HG02571 (cell line): Measurements from ENCODE around the gene LIM2.
"Not testable (repeated sequence)": the region's sequence is repeated elsewhere in the genome, so short reads cannot be mapped to it uniquely, and the experiment has no call there.

Experiments
- ATAC-seq: cut with Tn5 transposase; IDR thresholded peaks from one replicate; pipeline ENCODE4 v1.9.1; 2021; ENCODE audit warnings: mild to moderate bottlenecking, moderate library complexity; ENCODE audit not compliant: unreplicated experiment

LIM2 gene

DNA sequence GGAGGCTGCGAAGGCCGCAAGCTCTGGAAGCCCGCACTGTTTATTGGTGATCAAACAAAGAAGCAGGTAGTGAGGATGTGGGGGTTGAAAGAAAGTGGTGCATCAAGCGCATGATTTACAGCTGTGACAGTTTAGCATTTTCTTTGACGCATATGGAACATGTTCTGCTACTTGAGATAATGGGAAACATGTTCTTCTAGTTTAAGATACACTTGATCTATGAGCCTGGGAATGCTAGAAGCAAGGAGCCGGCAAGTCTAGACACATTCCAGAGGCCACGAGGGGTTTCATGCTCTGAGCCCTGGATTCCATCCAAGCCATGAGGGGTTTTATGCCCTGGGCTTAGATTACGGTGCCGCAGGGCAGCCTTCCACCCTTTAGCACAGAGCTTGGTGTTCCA lies 9.7 kb upstream of the LIM2 start:
- ATAC-seq, result not testable (repeated sequence)

DNA sequence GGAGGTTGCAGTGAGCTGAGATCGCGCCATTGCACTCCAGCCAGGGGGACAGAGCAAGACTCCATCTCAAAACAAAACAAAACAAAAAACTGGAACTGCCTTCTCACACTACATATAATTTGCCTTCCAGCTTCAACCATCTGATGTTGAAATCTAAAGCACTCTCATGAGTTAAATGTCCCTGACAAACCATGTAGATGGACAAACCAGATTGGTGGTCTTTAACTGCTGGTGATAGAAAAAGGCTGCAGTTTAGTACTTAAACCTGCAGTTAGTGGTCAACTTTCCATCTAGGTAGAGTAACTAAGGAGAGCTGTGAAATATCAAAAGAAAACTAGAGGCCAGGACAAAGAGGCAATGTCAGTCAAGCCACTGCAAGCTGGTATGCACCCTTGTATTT lies 8.4 kb upstream of the LIM2 start:
- no peak for ATAC-seq

DNA sequence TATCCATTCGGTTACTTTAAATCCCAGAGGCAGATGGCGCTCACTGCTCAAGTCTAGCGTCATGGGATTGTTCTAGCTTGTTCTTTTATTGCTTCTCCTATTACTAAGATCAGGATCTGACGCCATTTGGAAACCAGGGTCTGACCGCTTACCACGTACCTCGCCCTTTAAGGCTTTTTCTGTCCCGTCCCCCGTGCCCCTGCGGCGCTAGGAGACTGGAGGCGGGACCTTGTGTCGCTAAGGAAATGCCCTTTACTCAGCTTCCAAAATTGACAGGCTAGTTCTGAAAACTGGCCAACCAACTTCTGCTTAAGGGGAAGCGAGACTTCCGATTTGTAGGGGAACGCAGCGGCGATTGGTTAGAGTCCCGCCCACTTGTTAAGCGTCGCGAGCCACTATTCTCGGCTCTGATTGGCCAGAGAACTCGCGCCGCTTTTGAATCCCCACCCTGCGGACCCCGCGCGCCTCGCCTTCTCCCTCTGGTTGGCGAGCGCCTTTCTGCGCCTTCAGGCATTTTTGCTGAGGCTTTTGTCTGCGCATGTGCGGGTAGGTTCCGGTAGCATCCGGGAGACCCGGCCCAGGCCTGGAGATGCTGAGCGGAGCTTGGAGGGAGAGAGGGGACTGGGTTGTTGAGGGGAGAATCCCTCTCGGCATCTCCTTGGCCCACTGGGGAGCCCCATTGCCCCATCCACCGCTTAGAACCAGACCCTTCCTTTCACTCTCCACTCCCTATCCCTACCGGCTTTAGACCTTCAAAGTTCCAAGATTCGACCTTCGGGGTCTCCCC lies 6.5 kb upstream of the LIM2 start:
- peak; percentile 84 for ATAC-seq

- no peak for ATAC-seq
These were observed 4.9 kb upstream of the LIM2 start for GRCh38 chr19:51392701-51393100.

DNA sequence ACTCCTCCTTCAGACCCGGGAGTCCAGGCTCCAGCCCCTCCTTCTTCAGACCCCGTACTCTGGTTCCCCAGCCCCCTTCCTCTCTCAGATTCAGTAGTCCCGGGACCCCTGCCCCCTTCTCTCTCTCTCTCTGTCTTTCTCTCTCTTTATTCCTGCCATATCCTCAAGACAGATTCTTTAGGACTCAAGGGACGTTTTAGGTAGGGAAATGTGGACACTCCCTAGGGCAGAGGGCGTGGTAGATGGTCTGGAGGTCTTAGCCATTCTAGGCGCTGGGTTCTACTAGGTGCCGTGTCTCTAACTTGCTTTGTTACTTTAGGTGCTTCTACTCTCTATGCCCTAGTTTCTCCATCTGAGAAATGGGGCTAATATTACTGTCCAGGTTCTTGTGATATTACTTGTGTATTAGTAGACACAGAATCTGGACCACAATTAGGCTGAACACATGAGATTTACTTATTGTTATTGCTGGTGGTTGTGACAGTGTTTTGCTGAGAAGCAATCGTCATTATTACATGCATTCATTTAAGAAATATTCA lies 3.4 kb upstream of the LIM2 start:
- no peak for ATAC-seq

DNA sequence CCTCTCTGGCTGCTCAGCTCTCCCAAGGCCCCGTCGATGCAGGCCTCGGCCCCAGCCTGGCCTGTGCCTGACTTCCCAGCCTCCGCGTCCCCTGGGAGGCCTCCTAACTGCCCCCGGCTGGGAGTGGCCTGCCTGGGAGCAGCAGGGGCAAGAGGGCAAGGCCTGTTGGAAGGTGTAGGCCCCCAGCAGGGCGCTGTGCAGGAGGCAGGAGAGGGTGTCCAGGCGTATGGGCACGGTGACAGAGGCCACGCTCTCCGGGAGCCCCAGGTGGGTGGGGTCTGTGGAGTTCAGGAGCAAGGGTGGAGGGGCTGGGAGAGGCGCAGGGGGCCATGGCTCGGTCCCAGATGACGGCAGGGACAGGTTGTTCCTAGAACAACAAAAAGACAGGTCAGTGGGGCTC lies 1.4 kb upstream of the LIM2 start:
- no peak for ATAC-seq

DNA sequence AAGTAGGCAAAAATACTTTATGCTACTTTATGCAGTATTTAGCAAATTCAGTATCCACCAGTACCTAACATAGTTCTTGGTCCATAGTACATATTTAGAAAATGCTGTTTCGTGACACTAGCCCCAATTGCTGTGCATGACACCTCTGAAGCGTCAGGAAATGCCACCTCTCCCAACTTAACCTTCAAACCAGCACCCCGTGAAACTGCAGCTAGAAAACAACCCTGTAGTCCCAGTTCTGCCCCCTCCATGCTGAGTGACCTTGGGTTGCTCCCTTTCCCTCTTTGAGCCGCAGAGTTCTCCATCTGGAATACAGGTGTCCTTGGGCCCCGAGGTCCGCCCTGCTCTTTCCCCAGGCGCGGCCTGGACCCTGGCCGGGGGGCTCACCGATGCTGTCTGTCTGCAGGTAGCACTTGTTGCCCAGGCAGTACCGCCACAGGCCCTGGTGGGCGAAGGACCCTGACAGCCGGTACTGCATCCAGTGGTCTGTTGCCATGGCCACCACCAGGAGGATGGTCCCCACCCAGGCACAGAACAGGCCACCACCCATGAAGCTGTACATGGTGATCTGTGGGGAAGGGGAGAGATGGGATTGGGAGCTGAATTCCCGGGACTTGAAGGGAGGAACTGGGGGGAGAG lies 773 bp downstream of the LIM2 start:
- no peak for ATAC-seq

DNA sequence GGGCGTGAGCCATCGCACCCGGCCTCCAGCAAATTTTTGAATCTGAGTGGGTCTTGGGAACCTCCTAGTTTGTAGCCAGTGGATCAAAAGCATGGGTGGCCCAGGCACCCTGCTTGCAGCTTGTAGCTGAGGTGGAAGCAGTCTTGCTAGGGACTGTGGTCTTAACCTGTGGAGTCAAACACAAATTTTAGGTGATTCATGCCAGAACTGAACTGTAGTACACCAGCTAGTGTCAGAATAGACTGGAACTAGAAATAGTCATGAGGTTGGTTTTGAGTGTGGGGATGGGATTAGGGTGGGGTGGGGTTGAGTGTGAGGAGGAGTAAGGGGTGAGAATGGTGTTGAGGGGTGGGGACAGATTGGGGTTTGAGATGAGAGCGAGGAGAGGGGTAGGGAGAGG lies 5.8 kb downstream of the LIM2 start:
- no peak for ATAC-seq

DNA sequence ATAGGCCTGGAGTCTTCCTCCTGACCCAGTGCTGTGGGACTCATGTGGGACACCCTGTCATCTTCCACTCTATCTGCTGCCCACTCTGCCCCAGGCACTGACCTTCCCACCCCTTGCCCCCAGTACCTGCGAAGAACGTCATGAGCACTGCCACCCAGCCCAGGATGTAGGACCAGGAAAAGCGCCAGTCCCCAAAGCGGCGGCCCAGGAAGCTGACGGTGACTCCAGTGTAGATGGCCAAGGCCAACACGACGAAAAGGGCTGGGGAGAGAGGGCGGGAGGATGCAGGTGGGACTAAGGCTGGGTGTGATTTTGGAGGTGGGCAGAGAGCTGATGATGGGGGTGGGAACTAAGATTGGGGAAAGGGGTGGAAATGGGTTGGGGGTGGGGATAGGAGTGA lies 7.4 kb downstream of the LIM2 start:
- no peak for ATAC-seq

DNA sequence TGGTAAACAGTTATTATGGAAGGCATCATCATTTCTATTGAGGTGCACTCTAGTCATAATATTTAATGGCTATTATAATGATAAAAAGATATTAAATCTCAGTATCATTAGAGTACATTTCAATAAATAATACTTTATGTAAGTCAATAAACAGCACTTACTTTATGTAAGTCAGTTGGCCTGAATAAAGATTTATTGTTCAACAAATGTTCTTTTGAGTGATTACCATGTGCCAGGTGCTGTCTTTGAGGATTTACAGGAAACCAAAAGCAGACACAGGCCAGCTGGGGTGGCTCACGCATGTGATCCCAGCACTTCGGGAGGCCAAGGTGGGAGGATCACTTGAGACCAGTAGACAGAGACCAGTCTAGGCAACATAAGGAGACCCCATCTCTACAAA lies 10.4 kb downstream of the LIM2 start:
- no peak for ATAC-seq

- no peak for ATAC-seq
These were observed 12.1 kb downstream of the LIM2 start for GRCh38 chr19:51375504-51376221.

GRCh38 chr19:51372649-51373504 lies 14.9 kb downstream of the LIM2 start, which contains the start of gene NKG7:
NKG7 (minus strand) TSS chr19:51372654; CDS start chr19:51372535, 119 bp downstream.
- ATAC-seq, result no peak

- no peak for ATAC-seq
These were observed 15.6 kb downstream of the LIM2 start for GRCh38 chr19:51372021-51372648.

DNA sequence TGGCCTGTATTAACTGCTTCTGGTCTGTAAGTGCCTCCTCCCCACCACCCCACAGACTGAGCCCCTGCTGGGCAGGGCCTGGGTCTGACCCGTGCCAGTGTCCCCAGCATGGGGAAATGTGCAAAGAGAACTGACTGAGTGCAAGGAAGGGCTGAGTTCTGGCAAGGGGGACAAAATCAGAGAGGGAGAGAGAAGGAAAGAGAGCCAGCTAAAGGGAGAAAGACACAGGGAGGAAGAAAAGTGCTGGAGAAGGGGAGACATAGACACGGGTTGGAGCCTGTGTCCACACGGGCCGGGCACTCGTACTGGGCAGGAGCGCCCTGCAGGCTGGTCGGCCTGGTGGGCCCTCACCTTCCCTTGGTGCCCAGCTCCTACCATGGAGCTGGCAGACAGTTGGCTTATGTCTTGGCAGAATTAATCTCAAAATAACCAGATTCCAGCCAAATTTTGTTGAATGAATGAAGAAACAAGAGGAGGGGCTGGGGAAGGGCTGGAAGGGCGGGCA lies 16.5 kb downstream of the LIM2 start:
- ATAC-seq, result no peak

DNA sequence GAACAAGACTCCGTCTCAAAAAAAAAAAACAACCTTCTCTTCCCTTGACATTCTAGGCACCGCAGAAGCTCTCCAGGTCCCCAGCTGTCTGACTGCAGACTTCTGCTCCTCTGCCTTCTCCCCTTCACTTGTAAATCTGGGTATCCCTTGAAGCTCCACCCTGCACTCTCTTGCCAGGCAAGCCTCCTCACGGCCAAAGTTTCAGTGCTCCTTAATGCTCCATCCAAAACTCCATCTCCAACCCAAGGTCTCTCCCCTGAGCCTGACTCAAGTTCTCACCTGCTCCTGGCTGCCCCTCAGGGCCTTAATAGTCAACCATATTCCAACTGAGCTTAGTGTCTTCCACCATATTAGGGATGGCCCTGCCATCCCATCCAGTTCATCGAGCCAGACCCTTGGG lies 17.5 kb downstream of the LIM2 start:
- ATAC-seq, result no peak

- ATAC-seq, result no peak
These were observed 19.1 kb downstream of the LIM2 start, which contains the start of gene CLDND2 for GRCh38 chr19:51368366-51369282. CLDND2 (minus strand) TSS chr19:51369003; CDS start chr19:51368577, 426 bp downstream.

DNA sequence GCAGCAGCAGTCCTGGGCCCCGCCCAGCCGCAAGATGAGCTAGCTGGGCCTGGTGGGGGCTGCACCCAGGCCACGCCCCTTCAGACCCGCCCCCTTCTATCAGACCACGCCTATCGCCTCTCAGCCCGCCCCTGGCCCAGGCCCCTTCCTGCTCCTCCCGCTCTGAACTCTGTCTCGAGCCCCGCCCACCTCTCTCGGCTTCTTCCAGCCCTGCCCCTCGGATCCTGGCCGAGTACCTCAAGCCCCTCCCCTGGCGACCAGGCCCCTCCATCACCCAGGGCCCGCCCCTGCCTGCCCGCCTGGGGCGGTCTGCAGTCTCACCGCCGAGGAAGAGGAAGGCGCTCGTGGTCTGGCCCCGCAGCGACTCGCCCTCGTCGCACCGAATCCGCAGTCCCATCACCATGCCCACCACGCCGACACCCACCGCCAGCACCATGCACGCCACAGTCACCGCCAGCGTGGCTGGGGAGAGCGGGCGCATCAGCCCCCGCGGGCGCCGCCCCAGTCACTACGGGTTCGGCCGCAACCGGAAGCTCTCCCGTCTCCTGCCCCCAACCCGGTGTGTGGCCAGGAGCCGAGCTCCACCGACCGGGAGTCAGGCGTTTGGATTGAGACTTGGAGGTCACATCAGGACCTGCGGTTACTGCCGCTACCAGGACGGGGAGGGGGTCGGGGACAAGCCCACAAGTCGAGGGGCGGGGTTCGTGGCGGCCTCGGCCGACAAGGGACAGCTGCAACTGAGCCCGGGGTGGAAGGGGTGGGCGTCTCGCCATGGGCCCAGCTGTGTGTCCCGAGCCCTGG lies 20.0 kb downstream of the LIM2 start:
- peak; percentile 65 for ATAC-seq

GRCh38 chr19:51367255-51367564 lies 20.6 kb downstream of the LIM2 start:
- peak; percentile 12 for ATAC-seq
